Colonic mucosa (tissue), 4 donors: Measurements from ENCODE around the gene PTN. TPM values are rescaled to one million over a fixed set of nuclear protein-coding genes. Genes with fewer than 3 reads are reported as not detected.
"Not testable (repeated sequence)": the region's sequence is repeated elsewhere in the genome, so short reads cannot be mapped to it uniquely, and the experiment has no call there.

ENCODE experiments used
- DNase-seq: peaks from one replicate; pipeline ENCODE4 v3.0.0-alpha.2; 2020
- H3K27ac ChIP-seq: fragments of 200-600 bp; one replicate; pipeline ENCODE4 v1.8.0; 2021
- H3K27me3 ChIP-seq: fragments of 200-600 bp; one replicate; pipeline ENCODE4 v1.8.0; 2021
- H3K36me3 ChIP-seq: fragments of 200-600 bp; one replicate; pipeline ENCODE4 v1.8.0; 2021
- H3K4me1 ChIP-seq: fragments of 200-600 bp; one replicate; pipeline ENCODE4 v1.8.0; 2021; ENCODE audit warnings: mild to moderate bottlenecking
- H3K4me3 ChIP-seq: fragments of 200-600 bp; one replicate; pipeline ENCODE4 v1.8.0; 2021
- H3K9ac ChIP-seq, 2 donors: one replicate each; pipeline ENCODE4 v1.7.0; 2013; ENCODE audit warnings: control low read depth in 2 of 2, low read depth in 2 of 2, low read length in 2 of 2
- H3K9me3 ChIP-seq: fragments of 200-600 bp; one replicate; pipeline ENCODE4 v1.8.0; 2021
- intact Hi-C: fragments of 100-400 bp; cut with DNase I; formaldehyde crosslinking; loops from one replicate; pipeline ENCODE4 v1.14.1; 2022
- total RNA-seq, 2 donors: library from RNA; stranded (reverse); fragmentation: NEBNext Ultra II Directional in 1 of 2; extraction: Animal tissue kit (Norgen Biotek cat#: 25700) in 1 of 2; gene quantifications; one replicate each; pipeline ENCODE4 v1.2.1, GENCODE V29; 2021
- TF ChIP-seq, protein P1 (sequence below): fragments of 200-600 bp; IDR thresholded peaks from one replicate; pipeline ENCODE4 v1.8.0; 2022; ENCODE audit warnings: antibody characterized with exemption, mild to moderate bottlenecking
- donor health status: healthy.
- donor health status: DM: no; HTN: no; CAD: no.
- donor health status: DM: no; HTN: no; CAD: no.

PTN gene
- total RNA-seq, 2 donors from 2014 or later = 1.8 to 4.0 TPM

DNA sequence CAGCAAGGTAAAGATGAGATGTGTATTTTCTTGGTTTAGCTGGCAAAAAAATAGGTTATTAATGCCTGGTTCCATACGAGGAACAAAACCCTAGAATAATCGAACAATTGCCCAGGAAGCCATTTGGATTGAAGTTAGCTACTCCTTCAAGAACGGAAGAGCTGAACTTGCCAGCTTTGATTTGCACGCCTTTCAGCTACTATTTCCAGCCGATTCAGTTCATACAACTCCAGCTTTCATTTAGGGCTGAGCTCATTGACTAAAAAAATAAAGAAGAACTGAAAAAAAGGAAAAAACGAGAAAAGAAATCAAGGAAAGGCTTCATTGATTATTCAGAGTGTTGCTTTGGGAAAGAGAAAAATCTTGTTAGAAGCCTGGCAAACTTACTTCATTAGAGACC is 60.4 kb downstream of the PTN start:
- H3K27me3 ChIP-seq = no peaks in the 10 kb centered on the region
- no peak overlapping the region for H3K4me3 ChIP-seq
- no peaks in the 10 kb centered on the region for H3K4me1 ChIP-seq
- no peak overlapping the region for H3K9ac ChIP-seq
- no peak for DNase-seq
- no peaks in the 10 kb centered on the region for H3K9me3 ChIP-seq
- no peaks in the 10 kb centered on the region for H3K36me3 ChIP-seq
- TF ChIP-seq, protein P1, sequence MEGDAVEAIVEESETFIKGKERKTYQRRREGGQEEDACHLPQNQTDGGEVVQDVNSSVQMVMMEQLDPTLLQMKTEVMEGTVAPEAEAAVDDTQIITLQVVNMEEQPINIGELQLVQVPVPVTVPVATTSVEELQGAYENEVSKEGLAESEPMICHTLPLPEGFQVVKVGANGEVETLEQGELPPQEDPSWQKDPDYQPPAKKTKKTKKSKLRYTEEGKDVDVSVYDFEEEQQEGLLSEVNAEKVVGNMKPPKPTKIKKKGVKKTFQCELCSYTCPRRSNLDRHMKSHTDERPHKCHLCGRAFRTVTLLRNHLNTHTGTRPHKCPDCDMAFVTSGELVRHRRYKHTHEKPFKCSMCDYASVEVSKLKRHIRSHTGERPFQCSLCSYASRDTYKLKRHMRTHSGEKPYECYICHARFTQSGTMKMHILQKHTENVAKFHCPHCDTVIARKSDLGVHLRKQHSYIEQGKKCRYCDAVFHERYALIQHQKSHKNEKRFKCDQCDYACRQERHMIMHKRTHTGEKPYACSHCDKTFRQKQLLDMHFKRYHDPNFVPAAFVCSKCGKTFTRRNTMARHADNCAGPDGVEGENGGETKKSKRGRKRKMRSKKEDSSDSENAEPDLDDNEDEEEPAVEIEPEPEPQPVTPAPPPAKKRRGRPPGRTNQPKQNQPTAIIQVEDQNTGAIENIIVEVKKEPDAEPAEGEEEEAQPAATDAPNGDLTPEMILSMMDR = no peak
- H3K27ac ChIP-seq = no peak overlapping the region
- intact Hi-C loops = no loop called here

DNA sequence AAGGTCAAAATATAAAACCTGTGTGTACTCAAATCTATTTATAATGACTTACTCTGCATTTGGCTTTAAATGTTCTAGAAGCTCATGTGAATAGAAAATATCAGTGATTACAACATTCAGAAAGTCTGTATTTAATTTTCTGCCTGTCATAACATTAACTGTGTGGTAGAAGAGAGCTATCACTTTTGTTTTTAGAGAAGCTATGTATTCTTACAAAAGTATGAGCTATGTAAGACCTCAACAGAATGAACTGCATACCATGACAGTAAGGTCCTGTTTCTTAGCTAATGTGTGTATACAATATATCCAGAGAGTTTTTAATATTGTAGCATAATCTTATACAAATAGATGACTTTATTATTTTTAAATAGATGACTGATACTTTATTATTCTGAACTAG is 61.5 kb downstream of the PTN start:
- H3K4me3 ChIP-seq = no peak overlapping the region
- intact Hi-C loops = no loop called here
- H3K4me1 ChIP-seq = no peaks in the 10 kb centered on the region
- H3K9ac ChIP-seq = no peak overlapping the region
- TF ChIP-seq, protein P1 = no peak
- H3K36me3 ChIP-seq = no peaks in the 10 kb centered on the region
- DNase-seq = no peak
- no peaks in the 10 kb centered on the region for H3K27me3 ChIP-seq
- no peaks in the 10 kb centered on the region for H3K9me3 ChIP-seq
- no peak overlapping the region for H3K27ac ChIP-seq

DNA sequence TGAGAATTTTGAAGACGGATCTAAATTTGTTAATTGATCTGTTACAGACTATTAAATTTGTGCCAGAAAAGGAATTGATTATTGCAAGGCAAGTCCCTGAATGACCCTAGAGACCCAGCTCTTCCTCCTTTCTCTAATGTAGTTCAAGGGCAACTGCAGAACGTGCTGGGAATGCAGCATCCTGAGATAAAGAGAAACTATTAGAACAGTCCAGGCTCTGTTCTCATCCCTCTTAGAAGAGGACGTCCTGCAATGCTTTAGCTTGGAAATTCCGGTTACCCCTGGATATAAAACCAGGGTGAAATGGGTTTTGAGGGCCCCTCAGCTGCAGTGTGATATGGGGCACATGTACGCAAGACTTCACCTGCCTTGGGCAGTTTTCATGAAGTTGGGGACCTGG is 67.3 kb downstream of the PTN start:
- H3K4me1 ChIP-seq = no peaks in the 10 kb centered on the region
- no peaks in the 10 kb centered on the region for H3K9me3 ChIP-seq
- H3K9ac ChIP-seq = no peak overlapping the region
- TF ChIP-seq, protein P1 = no peak
- H3K36me3 ChIP-seq = no peaks in the 10 kb centered on the region
- intact Hi-C loops = no loop called here
- no peak overlapping the region for H3K4me3 ChIP-seq
- no peak overlapping the region for H3K27ac ChIP-seq
- DNase-seq = no peak
- no peaks in the 10 kb centered on the region for H3K27me3 ChIP-seq

DNA sequence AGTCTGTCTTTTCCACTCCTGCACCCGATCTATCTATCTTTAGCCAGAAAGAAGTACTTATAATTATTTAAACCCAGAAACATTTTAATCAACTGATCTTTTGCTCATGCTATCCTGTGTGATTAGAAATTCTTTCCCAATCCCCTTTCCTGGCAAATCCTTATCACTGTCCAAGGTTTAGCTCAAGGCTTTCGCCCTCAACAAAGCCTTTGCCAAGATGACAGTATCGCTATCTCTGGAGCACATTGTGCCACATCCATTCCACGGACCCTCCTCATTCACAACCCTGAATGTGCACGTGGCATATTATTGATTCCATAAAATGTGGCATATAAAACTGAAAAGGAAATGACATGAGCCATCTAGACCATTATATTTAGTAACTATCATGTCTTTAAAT is 71.3 kb downstream of the PTN start:
- Histone ChIP-seq H3K9ac (no peak overlapping the region), H3K4me3 (no peak overlapping the region), H3K36me3 (no peaks in the 10 kb centered on the region), H3K9me3 (no peaks in the 10 kb centered on the region), H3K27ac (no peak overlapping the region), H3K27me3 (no peaks in the 10 kb centered on the region), H3K4me1 (no peaks in the 10 kb centered on the region)
- no peak for DNase-seq
- TF ChIP-seq, protein P1 = no peak
- intact Hi-C loops = no loop called here

GRCh38 chr7:137269240-137269639 is 74.3 kb downstream of the PTN start:
- intact Hi-C loops = no loop called here
- Histone ChIP-seq H3K27me3 (no peaks in the 10 kb centered on the region), H3K9me3 (no peaks in the 10 kb centered on the region), H3K27ac (no peak overlapping the region), H3K9ac (no peak overlapping the region), H3K4me1 (no peaks in the 10 kb centered on the region), H3K4me3 (no peak overlapping the region), H3K36me3 (no peaks in the 10 kb centered on the region)
- TF ChIP-seq, protein P1 = no peak
- DNase-seq = no peak

- DNase-seq = not testable (repeated sequence)
These were observed 75.3 kb downstream of the PTN start for GRCh38 chr7:137268001-137268865.

More at GRCh38 chr7:137268001-137268865, 75.3 kb downstream of the PTN start:
- H3K27ac ChIP-seq, H3K9me3 ChIP-seq, H3K9ac ChIP-seq, H3K36me3 ChIP-seq, H3K27me3 ChIP-seq, H3K4me3 ChIP-seq, H3K4me1 ChIP-seq, intact Hi-C loops: not testable (repeated sequence)
